HepG2 (cell line): ENCODE measurements around the gene AP4S1. TPM values are rescaled to one million over a fixed set of nuclear protein-coding genes. Genes with fewer than 3 reads are reported as not detected.

Experiments
- CEBPB ChIP-seq: IDR thresholded peaks from 2 replicates; pipeline ENCODE4 v1.6.1; 2011; ENCODE audit warnings: low read depth, low read length, improper control_type of control experiment, borderline replicate concordance
- CREB3 ChIP-seq: sonication (generic); formaldehyde crosslinking; IDR thresholded peaks from 2 replicates; pipeline ENCODE4 v1.5.0; 2020; ENCODE audit warnings: missing genetic modification reagents
- EEA1 ChIP-seq: sonication (generic); formaldehyde crosslinking; IDR thresholded peaks from 2 replicates; pipeline ENCODE4 v1.5.1; 2020; ENCODE audit warnings: mild to moderate bottlenecking, missing genetic modification reagents, borderline replicate concordance
- FOXA3 ChIP-seq: IDR thresholded peaks from 2 replicates; pipeline ENCODE4 v1.6.1; 2016; ENCODE audit warnings: missing genetic modification reagents, missing compliant biosample characterization
- HES4 ChIP-seq: sonication (generic); formaldehyde crosslinking; IDR thresholded peaks from 2 replicates; pipeline ENCODE4 v1.9.0; 2021; ENCODE audit warnings: mild to moderate bottlenecking, missing genetic modification reagents, borderline replicate concordance
- KLF13 ChIP-seq: sonication (generic); formaldehyde crosslinking; IDR thresholded peaks from 2 replicates; pipeline ENCODE4 v1.4.0; 2020; ENCODE audit warnings: mild to moderate bottlenecking, missing genetic modification reagents
- KLF16 ChIP-seq, 2 experiments: sonication (generic) in 1 of 2; formaldehyde crosslinking in 1 of 2; IDR thresholded peaks; 2 replicates each; pipeline versions ENCODE4 v1.6.1 to v1.8.0; 2016 to 2023; ENCODE audit warnings: missing genetic modification reagents in 2 of 2, missing compliant biosample characterization in 1 of 2
- MAF1 ChIP-seq: sonication (generic); formaldehyde crosslinking; IDR thresholded peaks from 2 replicates; pipeline ENCODE4 v1.5.0; 2020; ENCODE audit warnings: missing genetic modification reagents, borderline replicate concordance
- MATR3 ChIP-seq: sonication (generic); formaldehyde crosslinking; IDR thresholded peaks from 2 replicates; pipeline ENCODE4 v1.4.0; 2020; ENCODE audit warnings: missing genetic modification reagents
- NCOA2 ChIP-seq: sonication (generic); formaldehyde crosslinking; IDR thresholded peaks from 2 replicates; pipeline ENCODE4 v1.8.0; 2022; ENCODE audit warnings: inconsistent platforms
- NONO ChIP-seq, 2 experiments: fragments of 450-650 bp in 1 of 2; sonication (generic) in 1 of 2; formaldehyde crosslinking in 1 of 2; IDR thresholded peaks in 1 of 2; conservative IDR thresholded peaks in 1 of 2; 2 replicates each; pipeline versions ENCODE4 v1.6.1 to v1.8.0; 2017 to 2022; ENCODE audit warnings: mild to moderate bottlenecking in 1 of 2, missing genetic modification reagents in 1 of 2, moderate library complexity in 1 of 2
- NR2C2 ChIP-seq: sonication (generic); formaldehyde crosslinking; IDR thresholded peaks from 2 replicates; pipeline ENCODE4 v1.4.0; 2020; ENCODE audit warnings: missing genetic modification reagents, mild to moderate bottlenecking, moderate library complexity, borderline replicate concordance
- NR2F6 ChIP-seq, 2 experiments: IDR thresholded peaks; 2 replicates each; pipeline ENCODE4 v1.6.1; 2016; ENCODE audit warnings: antibody characterized with exemption in 1 of 2, mild to moderate bottlenecking in 1 of 2
- SNRNP70 ChIP-seq: fragments of 200-400 bp; formaldehyde crosslinking; IDR thresholded peaks from 2 replicates; pipeline ENCODE4 v1.6.1; 2017; ENCODE audit warnings: mild to moderate bottlenecking, low read depth, low read length, moderate library complexity
- TARDBP ChIP-seq: sonication (generic); formaldehyde crosslinking; IDR thresholded peaks from 2 replicates; pipeline ENCODE4 v1.8.0; 2022; ENCODE audit warnings: mild to moderate bottlenecking, missing genetic modification reagents
- THAP8 ChIP-seq: sonication (generic); formaldehyde crosslinking; IDR thresholded peaks from 2 replicates; pipeline ENCODE4 v1.5.1; 2020; ENCODE audit warnings: missing genetic modification reagents, mild to moderate bottlenecking, borderline replicate concordance
- TP53 ChIP-seq: sonication (generic); formaldehyde crosslinking; conservative IDR thresholded peaks from 2 replicates; pipeline ENCODE4 v1.4.0; 2020; ENCODE audit warnings: missing genetic modification reagents
- ZBTB8A ChIP-seq: sonication (generic); formaldehyde crosslinking; IDR thresholded peaks from 2 replicates; pipeline ENCODE4 v1.4.0; 2020; ENCODE audit warnings: mild to moderate bottlenecking, low read depth, missing genetic modification reagents, borderline replicate concordance
- ZFP36L1 ChIP-seq: sonication (generic); formaldehyde crosslinking; IDR thresholded peaks from 2 replicates; pipeline ENCODE4 v1.8.0; 2022; ENCODE audit warnings: mild to moderate bottlenecking, missing genetic modification reagents, moderate library complexity
- ZFP37 ChIP-seq: sonication (generic); formaldehyde crosslinking; IDR thresholded peaks from 2 replicates; pipeline ENCODE4 v1.4.0; 2020; ENCODE audit warnings: missing genetic modification reagents, borderline replicate concordance
- ZMAT5 ChIP-seq: sonication (generic); formaldehyde crosslinking; IDR thresholded peaks from 2 replicates; pipeline ENCODE4 v1.5.0; 2020; ENCODE audit warnings: mild to moderate bottlenecking, low read depth, missing genetic modification reagents, borderline replicate concordance
- ZNF3 ChIP-seq: IDR thresholded peaks from 2 replicates; pipeline ENCODE4 v1.7.0; 2017; ENCODE audit warnings: inconsistent platforms
- ZNF703 ChIP-seq: sonication (generic); formaldehyde crosslinking; IDR thresholded peaks from 2 replicates; pipeline ENCODE4 v1.5.1; 2020; ENCODE audit warnings: missing genetic modification reagents, mild to moderate bottlenecking, moderate library complexity, borderline replicate concordance
- ZNF777 ChIP-seq: sonication (generic); formaldehyde crosslinking; IDR thresholded peaks from 2 replicates; pipeline ENCODE4 v1.4.0; 2020; ENCODE audit warnings: missing genetic modification reagents
- polyA plus RNA-seq, 8 experiments: library from polyadenylated mRNA; depleted of rRNA in 3 of 8; stranded (reverse) in 7 of 8; unstranded in 1 of 8; fragments of >200 nt; fragmentation: Illumina TruSeq in 4 of 8; extraction: Trizol in 4 of 8; gene quantifications; 2 replicates each; pipeline versions ENCODE4 v1.2.1 to v1.2.3, GENCODE V29; 2011 to 2016; ENCODE audit warnings: low read depth in 4 of 8, missing spikeins in 1 of 8, mixed read lengths in 1 of 8; ENCODE audit not compliant: insufficient read depth in 1 of 8
- total RNA-seq, 5 experiments: library from RNA; depleted of rRNA; stranded (reverse); fragments of >200 nt; fragmentation: Illumina TruSeq; extraction: Trizol; gene quantifications; 2 replicates each; pipeline ENCODE4 v1.2.3, GENCODE V29; 2016; ENCODE audit warnings: low read depth in 1 of 5

AP4S1 gene
- total and polyA plus RNA-seq, 2 of the 13 experiments (the other 11 are each of a cell fraction or from before 2014, with no cell fraction given): 3.9 to 21.1 TPM

- no peak for TF ChIP-seq ZNF703 (CRISPR knock-in tag)
- no peak for TF ChIP-seq ZBTB8A (CRISPR knock-in tag)
- TF ChIP-seq CEBPB: peak; percentile 95
- no peak for TF ChIP-seq MATR3 (CRISPR knock-in tag)
- TF ChIP-seq ZNF3: no peak
- peak in 1 of 2 experiments; percentile 21; a peak in 1 of 4 replicates for TF ChIP-seq KLF16 (CRISPR knock-in tag; IDR thresholded peaks at IDR 0.05)
- TF ChIP-seq NONO (IDR thresholded peaks at IDR 0.05): no peak
- TF ChIP-seq NONO (CRISPR knock-in tag; conservative IDR thresholded peaks at IDR 0.05): no peak
- no peak for TF ChIP-seq SNRNP70
- TF ChIP-seq ZNF777 (CRISPR knock-in tag): no peak
- no peak for TF ChIP-seq NR2C2 (CRISPR knock-in tag)
- no peak for TF ChIP-seq CREB3 (CRISPR knock-in tag)
- no peak for TF ChIP-seq EEA1 (CRISPR knock-in tag)
- TF ChIP-seq MAF1 (CRISPR knock-in tag): no peak
- TF ChIP-seq ZFP37: no peak
- TF ChIP-seq NCOA2 (CRISPR knock-in tag): 0 out of 2 replicates have a peak, but pooled peaks have one; percentile 25
- TF ChIP-seq FOXA3: 0 out of 2 replicates have a peak, but pooled peaks have one; percentile 10
- no peak for TF ChIP-seq TP53 (CRISPR knock-in tag)
- TF ChIP-seq NR2F6 (IDR thresholded peaks at IDR 0.05): no peak
- no peak for TF ChIP-seq NR2F6 (CRISPR knock-in tag; IDR thresholded peaks at IDR 0.05)
- TF ChIP-seq KLF13: no peak
- no peak for TF ChIP-seq ZFP36L1 (CRISPR knock-in tag)
- TF ChIP-seq TARDBP (CRISPR knock-in tag): no peak
- no peak for TF ChIP-seq THAP8 (CRISPR knock-in tag)
- TF ChIP-seq ZMAT5 (CRISPR knock-in tag): no peak
- TF ChIP-seq HES4 (CRISPR knock-in tag): no peak
These were observed 33.9 kb downstream of the AP4S1 start (continued) for GRCh38 chr14:31059152-31059924.
